ENCODE measurements around the gene NRK.
"Not testable (repeated sequence)": the region's sequence is repeated elsewhere in the genome, so short reads cannot be mapped to it uniquely, and the experiment has no call there.

The NRK gene

DNA sequence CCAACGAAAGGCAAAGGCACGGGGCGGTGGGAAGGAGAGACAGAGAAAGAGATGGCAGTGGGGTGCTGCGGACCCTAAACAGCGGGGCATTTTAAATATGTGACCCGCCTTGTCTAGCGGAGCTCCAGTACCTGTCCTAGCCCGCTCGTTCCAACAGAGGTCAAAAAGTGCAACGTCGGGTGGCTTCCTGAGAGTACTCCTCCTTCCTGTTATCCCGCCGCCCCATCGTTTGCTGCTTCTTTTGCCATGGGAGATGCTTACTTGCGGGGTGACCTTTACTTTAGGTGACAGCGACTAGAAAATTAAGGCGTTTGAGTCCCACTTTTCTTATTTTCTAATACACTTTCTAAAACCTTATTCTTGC lies 735 bp downstream of the NRK start:
- Histone ChIP-seq H3K9me3 (ENCODE audit: control insufficient read depth, low read length) (no peaks in the 10 kb centered on the region), H3K36me3 (ENCODE audit: control insufficient read depth, insufficient read depth, low read length) (no peaks in the 10 kb centered on the region), H3K4me3 (ENCODE audit: insufficient read depth, low read depth, low read length) (peak overlapping the region; percentile 6), H3K27ac (ENCODE audit: insufficient read depth, low read depth, low read length, poor library complexity, severe bottlenecking) (no peak overlapping the region), H3K27me3 (ENCODE audit: control insufficient read depth, insufficient read depth, low read length, poor library complexity, severe bottlenecking) (peaks cover 49% of the 10 kb centered on the region), H3K4me1 (ENCODE audit: control insufficient read depth, insufficient read depth, low read length) (no peaks in the 10 kb centered on the region)
- 4 to 12% methylated on average over 14 to 16 of the region's 17 CpGs for WGBS, 2 experiments

DNA sequence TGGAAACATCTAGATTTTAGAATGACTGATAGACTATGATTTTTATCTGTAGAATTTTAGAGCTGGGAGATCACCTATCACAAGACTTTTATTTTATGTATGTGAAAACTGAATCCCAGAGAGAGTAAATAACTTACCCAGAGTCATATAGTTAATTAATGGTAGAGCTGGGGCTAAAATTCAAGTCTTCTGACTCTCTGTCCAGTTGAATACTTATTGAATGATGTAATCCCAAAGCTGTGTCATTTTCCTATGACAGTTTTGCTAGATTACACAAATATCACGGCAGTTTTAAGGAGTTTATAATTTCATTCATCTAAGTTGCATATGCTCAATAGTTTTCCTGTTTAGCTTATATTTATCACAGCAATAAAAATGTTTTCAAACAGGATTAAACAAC lies 6.7 kb downstream of the NRK start:
- WGBS, 2 experiments, result no CpG with 5 or more reads among the region's 1 CpG
- Histone ChIP-seq H3K4me1 (ENCODE audit: control insufficient read depth, insufficient read depth, low read length) (no peaks in the 10 kb centered on the region), H3K36me3 (ENCODE audit: control insufficient read depth, insufficient read depth, low read length) (no peaks in the 10 kb centered on the region), H3K27ac (ENCODE audit: insufficient read depth, low read depth, low read length, poor library complexity, severe bottlenecking) (no peak overlapping the region), H3K9me3 (ENCODE audit: control insufficient read depth, low read length) (no peaks in the 10 kb centered on the region), H3K4me3 (ENCODE audit: insufficient read depth, low read depth, low read length) (no peak overlapping the region), H3K27me3 (ENCODE audit: control insufficient read depth, insufficient read depth, low read length, poor library complexity, severe bottlenecking) (peaks cover 6% of the 10 kb centered on the region)

DNA sequence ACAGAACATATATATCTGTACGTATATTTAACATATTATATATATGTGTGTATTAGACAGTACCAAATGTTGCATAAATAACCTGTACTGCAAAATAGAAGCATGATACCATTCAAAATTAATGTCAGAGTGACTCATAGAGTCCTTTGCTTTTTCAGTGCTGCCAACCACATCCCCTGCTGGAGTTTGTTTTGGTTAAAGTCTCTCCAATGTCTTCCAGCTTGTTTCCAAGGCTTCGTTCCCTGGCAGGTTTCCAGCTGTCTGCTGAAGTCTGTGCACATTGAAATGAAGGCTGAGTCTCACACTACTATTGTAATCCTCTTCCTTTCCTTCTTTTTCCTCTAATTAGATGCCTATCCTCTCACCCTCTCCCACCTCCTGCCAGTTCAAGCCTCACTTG lies 14.9 kb downstream of the NRK start:
- no peaks in the 10 kb centered on the region for H3K36me3 ChIP-seq (ENCODE audit: control insufficient read depth, insufficient read depth, low read length)
- WGBS, 2 experiments, result 50 to 70% methylated on average over 1 of the region's 2 CpGs
- no peaks in the 10 kb centered on the region for H3K27me3 ChIP-seq (ENCODE audit: control insufficient read depth, insufficient read depth, low read length, poor library complexity, severe bottlenecking)
- no peak overlapping the region for H3K27ac ChIP-seq (ENCODE audit: insufficient read depth, low read depth, low read length, poor library complexity, severe bottlenecking)
- no peaks in the 10 kb centered on the region for H3K4me1 ChIP-seq (ENCODE audit: control insufficient read depth, insufficient read depth, low read length)
- no peak overlapping the region for H3K4me3 ChIP-seq (ENCODE audit: insufficient read depth, low read depth, low read length)
- H3K9me3 ChIP-seq (ENCODE audit: control insufficient read depth, low read length), result no peaks in the 10 kb centered on the region

- no peaks in the 10 kb centered on the region for H3K9me3 ChIP-seq (ENCODE audit: control insufficient read depth, low read length)
- H3K27me3 ChIP-seq (ENCODE audit: control insufficient read depth, insufficient read depth, low read length, poor library complexity, severe bottlenecking), result no peaks in the 10 kb centered on the region
- H3K4me3 ChIP-seq (ENCODE audit: insufficient read depth, low read depth, low read length), result no peak overlapping the region
- 57 to 79% methylated on average over 1 of the region's 2 CpGs for WGBS, 2 experiments
- no peaks in the 10 kb centered on the region for H3K36me3 ChIP-seq (ENCODE audit: control insufficient read depth, insufficient read depth, low read length)
- H3K4me1 ChIP-seq (ENCODE audit: control insufficient read depth, insufficient read depth, low read length), result no peaks in the 10 kb centered on the region
- no peak overlapping the region for H3K27ac ChIP-seq (ENCODE audit: insufficient read depth, low read depth, low read length, poor library complexity, severe bottlenecking)
Measured at GRCh38 chrX:105845631-105846030, 23.3 kb downstream of the NRK start.

DNA sequence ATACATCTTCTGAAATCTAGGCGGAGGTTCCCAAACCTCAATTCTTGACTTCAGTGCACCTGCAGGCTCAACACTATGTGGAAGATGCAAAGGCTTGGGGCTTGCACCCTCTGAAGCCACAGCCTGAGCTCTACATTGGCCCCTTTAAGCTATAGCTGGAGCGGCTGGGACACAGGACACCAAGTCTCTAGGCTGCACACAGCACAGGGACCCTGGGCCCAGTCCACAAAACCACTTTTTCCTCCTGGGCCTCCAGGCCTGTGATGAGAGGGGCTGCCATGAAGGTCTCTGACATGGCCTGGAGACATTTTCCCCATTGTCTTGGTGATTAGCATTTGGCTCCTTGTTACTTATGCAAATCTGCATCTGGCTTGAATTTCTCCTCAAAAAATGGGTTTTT lies 27.8 kb downstream of the NRK start:
- not testable (repeated sequence) for H3K27ac ChIP-seq (ENCODE audit: insufficient read depth, low read depth, low read length, poor library complexity, severe bottlenecking); H3K9me3 ChIP-seq (ENCODE audit: control insufficient read depth, low read length); H3K4me3 ChIP-seq (ENCODE audit: insufficient read depth, low read depth, low read length); H3K36me3 ChIP-seq (ENCODE audit: control insufficient read depth, insufficient read depth, low read length); H3K4me1 ChIP-seq (ENCODE audit: control insufficient read depth, insufficient read depth, low read length); H3K27me3 ChIP-seq (ENCODE audit: control insufficient read depth, insufficient read depth, low read length, poor library complexity, severe bottlenecking)
- 98 to 100% methylated on average over 2 of the region's 2 CpGs for WGBS, 2 experiments

DNA sequence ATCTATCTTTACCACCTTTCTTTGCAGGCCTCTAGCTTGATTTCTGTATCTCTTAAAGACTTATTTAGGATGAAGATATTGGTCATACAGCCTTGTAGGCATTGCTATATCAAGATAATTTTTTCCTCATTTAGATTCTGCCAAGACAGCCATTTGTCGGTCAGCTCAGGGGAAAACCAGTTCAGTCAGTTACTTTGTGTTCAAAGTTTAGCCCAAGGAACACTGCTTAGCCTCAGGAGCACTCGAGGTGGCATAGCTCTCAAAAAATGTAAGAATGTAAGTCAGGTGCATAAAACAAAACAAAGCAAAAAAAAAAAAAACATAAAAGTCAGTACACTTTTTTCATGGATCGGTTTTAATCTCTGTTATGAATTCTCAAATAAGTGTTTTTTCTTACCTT lies 43.4 kb downstream of the NRK start:
- no peaks in the 10 kb centered on the region for H3K36me3 ChIP-seq (ENCODE audit: control insufficient read depth, insufficient read depth, low read length)
- WGBS, 2 experiments, result 80 to 93% methylated on average over 1 to 2 of the region's 3 CpGs
- no peaks in the 10 kb centered on the region for H3K9me3 ChIP-seq (ENCODE audit: control insufficient read depth, low read length)
- H3K27ac ChIP-seq (ENCODE audit: insufficient read depth, low read depth, low read length, poor library complexity, severe bottlenecking), result no peak overlapping the region
- no peaks in the 10 kb centered on the region for H3K27me3 ChIP-seq (ENCODE audit: control insufficient read depth, insufficient read depth, low read length, poor library complexity, severe bottlenecking)
- H3K4me3 ChIP-seq (ENCODE audit: insufficient read depth, low read depth, low read length), result no peak overlapping the region
- H3K4me1 ChIP-seq (ENCODE audit: control insufficient read depth, insufficient read depth, low read length), result no peaks in the 10 kb centered on the region

DNA sequence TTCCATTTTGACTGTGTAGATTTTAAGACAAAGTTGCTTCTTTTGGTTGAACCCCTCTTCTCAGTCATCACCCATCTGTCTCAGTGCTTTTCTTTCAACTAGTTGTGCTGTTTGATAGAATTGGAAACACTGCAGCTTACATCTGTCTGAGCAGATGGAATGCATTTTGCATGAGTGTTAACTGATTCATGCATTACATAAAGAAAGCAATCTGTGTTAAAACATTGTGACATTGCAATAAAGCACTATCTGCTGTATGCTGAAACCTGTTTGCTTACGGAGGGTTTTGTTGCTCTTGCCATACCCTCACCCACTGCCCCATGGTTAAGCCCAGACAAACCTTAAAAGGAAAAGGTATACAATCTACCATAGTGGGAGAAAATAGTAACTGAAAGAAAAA lies 47.4 kb downstream of the NRK start:
- Histone ChIP-seq H3K36me3 (ENCODE audit: control insufficient read depth, insufficient read depth, low read length) (no peaks in the 10 kb centered on the region), H3K4me1 (ENCODE audit: control insufficient read depth, insufficient read depth, low read length) (no peaks in the 10 kb centered on the region), H3K9me3 (ENCODE audit: control insufficient read depth, low read length) (no peaks in the 10 kb centered on the region), H3K27ac (ENCODE audit: insufficient read depth, low read depth, low read length, poor library complexity, severe bottlenecking) (no peak overlapping the region), H3K4me3 (ENCODE audit: insufficient read depth, low read depth, low read length) (no peak overlapping the region), H3K27me3 (ENCODE audit: control insufficient read depth, insufficient read depth, low read length, poor library complexity, severe bottlenecking) (no peaks in the 10 kb centered on the region)
- no CpG with 5 or more reads among the region's 1 CpG for WGBS, 2 experiments

DNA sequence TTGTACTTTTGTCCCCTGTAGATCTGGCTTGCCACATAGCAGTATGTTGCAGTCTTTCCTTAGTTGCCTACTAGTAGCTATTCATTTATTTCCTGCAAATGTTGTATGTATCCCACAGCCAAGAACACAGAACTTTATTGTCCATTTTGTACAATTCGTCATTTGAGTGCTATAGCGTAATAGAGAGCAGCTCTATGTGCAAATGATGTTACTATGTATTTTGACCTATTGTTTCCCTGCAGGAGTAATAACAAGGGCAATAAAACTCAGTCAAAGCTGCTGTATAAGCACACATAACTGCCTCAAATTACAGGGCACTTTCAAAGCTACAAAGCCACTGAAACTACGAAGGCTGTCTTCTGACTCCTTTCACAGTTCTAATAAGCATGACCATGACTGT lies 48.1 kb downstream of the NRK start:
- Histone ChIP-seq H3K27ac (ENCODE audit: insufficient read depth, low read depth, low read length, poor library complexity, severe bottlenecking) (no peak overlapping the region), H3K4me1 (ENCODE audit: control insufficient read depth, insufficient read depth, low read length) (no peaks in the 10 kb centered on the region), H3K36me3 (ENCODE audit: control insufficient read depth, insufficient read depth, low read length) (no peaks in the 10 kb centered on the region), H3K4me3 (ENCODE audit: insufficient read depth, low read depth, low read length) (no peak overlapping the region), H3K9me3 (ENCODE audit: control insufficient read depth, low read length) (no peaks in the 10 kb centered on the region), H3K27me3 (ENCODE audit: control insufficient read depth, insufficient read depth, low read length, poor library complexity, severe bottlenecking) (no peaks in the 10 kb centered on the region)
- 63 to 100% methylated on average over 1 of the region's 3 CpGs for WGBS, 2 experiments

DNA sequence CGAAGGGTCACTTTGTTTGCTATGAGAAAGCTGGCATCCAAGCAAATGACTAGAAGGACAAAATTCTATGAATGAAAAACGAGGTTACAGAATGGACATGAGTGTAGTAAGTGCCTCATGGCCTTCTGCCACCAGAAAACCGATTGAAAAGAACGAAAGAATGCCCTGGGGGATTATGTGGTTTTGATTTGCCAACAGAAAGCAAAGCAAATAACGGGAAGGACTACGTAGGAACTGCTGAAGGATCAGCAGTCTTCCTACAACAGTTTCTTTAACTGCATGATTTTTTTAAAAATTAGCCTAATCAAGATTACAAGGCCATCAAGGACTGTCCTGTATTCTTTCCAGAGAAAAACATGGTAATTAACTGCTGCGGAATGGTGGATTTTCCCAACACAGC lies 50.6 kb downstream of the NRK start:
- no peaks in the 10 kb centered on the region for H3K27me3 ChIP-seq (ENCODE audit: control insufficient read depth, insufficient read depth, low read length, poor library complexity, severe bottlenecking)
- 87 to 94% methylated on average over 6 to 7 of the region's 7 CpGs for WGBS, 2 experiments
- no peak overlapping the region for H3K4me3 ChIP-seq (ENCODE audit: insufficient read depth, low read depth, low read length)
- no peaks in the 10 kb centered on the region for H3K4me1 ChIP-seq (ENCODE audit: control insufficient read depth, insufficient read depth, low read length)
- no peaks in the 10 kb centered on the region for H3K9me3 ChIP-seq (ENCODE audit: control insufficient read depth, low read length)
- H3K36me3 ChIP-seq (ENCODE audit: control insufficient read depth, insufficient read depth, low read length), result no peaks in the 10 kb centered on the region
- no peak overlapping the region for H3K27ac ChIP-seq (ENCODE audit: insufficient read depth, low read depth, low read length, poor library complexity, severe bottlenecking)

GRCh38 chrX:105874790-105875189 lies 52.5 kb downstream of the NRK start:
- no peaks in the 10 kb centered on the region for H3K27me3 ChIP-seq (ENCODE audit: control insufficient read depth, insufficient read depth, low read length, poor library complexity, severe bottlenecking)
- H3K36me3 ChIP-seq (ENCODE audit: control insufficient read depth, insufficient read depth, low read length), result no peaks in the 10 kb centered on the region
- no peak overlapping the region for H3K4me3 ChIP-seq (ENCODE audit: insufficient read depth, low read depth, low read length)
- WGBS, 2 experiments, result no CpG with 5 or more reads among the region's 1 CpG
- H3K9me3 ChIP-seq (ENCODE audit: control insufficient read depth, low read length), result no peaks in the 10 kb centered on the region
- H3K27ac ChIP-seq (ENCODE audit: insufficient read depth, low read depth, low read length, poor library complexity, severe bottlenecking), result no peak overlapping the region
- no peaks in the 10 kb centered on the region for H3K4me1 ChIP-seq (ENCODE audit: control insufficient read depth, insufficient read depth, low read length)

DNA sequence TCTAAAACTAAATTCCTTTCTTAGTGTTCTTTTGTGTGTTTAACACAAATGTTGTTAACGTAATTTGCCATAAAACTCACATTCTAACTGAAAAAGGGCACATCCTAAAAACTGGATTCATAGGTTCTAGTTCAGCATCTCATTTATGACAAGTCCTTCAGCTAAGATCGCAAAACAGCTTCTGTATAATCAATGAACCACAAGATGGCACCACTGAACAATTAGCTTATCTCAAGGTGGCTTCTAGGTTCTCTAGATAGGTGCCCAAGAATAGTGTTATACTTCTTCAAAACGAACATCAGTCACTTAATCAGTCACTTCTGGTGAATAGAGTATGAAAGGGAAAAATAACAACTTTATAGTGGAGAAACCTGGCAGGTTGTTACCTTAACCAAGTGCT lies 54.3 kb downstream of the NRK start:
- no peak overlapping the region for H3K27ac ChIP-seq (ENCODE audit: insufficient read depth, low read depth, low read length, poor library complexity, severe bottlenecking)
- no peak overlapping the region for H3K4me3 ChIP-seq (ENCODE audit: insufficient read depth, low read depth, low read length)
- WGBS, 2 experiments, result 48 to 65% methylated on average over 2 of the region's 3 CpGs
- no peaks in the 10 kb centered on the region for H3K9me3 ChIP-seq (ENCODE audit: control insufficient read depth, low read length)
- no peaks in the 10 kb centered on the region for H3K27me3 ChIP-seq (ENCODE audit: control insufficient read depth, insufficient read depth, low read length, poor library complexity, severe bottlenecking)
- H3K36me3 ChIP-seq (ENCODE audit: control insufficient read depth, insufficient read depth, low read length), result no peaks in the 10 kb centered on the region
- H3K4me1 ChIP-seq (ENCODE audit: control insufficient read depth, insufficient read depth, low read length), result no peaks in the 10 kb centered on the region

All from ectodermal cell (in vitro differentiated cells).